ENCODE data around the gene MSMP.

Gene MSMP

DNA sequence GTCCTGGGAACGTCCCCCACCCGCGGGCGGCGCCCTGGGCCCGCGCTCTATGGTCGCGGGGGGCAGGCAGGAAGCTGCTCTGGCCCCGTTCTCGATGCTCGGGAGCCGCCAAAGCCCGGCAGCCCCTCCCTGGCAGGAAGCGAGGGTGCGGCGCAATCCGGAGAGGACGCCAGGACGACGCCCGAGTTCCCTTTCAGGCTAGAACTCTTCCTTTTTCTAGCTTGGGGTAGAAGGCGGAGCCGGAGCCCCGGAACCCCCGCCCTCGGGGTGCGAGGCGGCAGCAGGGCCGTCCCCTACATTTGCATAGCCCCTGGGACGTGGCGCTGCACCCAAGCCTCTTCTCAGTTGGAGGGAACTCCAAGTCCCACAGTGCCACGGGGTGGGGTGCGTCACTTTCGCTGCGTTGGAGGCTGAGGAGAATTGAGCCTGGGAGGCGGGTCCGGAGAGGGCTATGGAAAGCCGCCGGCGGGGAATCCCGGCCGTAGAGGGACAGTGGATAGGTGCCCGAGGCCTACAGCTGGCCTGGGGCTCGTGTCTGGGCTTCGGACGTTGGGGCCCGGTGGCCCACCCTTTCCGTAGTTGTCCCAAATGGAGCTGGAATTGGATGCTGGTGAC, 21.8 kb downstream of the MSMP start, which contains the start of the genes CREB3 and TLN1:
CREB3 (plus strand) TSS at position 482 of the 615 bp plus-strand sequence; CDS start at position 589, 107 bp downstream.
TLN1 (minus strand) TSS at position 11 of the 615 bp plus-strand sequence. CDS start 6,501 bp downstream, outside the sequence.
- Histone ChIP-seq H3K4me3 (ENCODE audit: low read length) (peak within 1 kb of the TSS; percentile 78), H3K27me3 (ENCODE audit: insufficient read depth, low read length) (no peaks in the 10 kb centered on the region), H3K36me3 (ENCODE audit: insufficient read depth, low read length) (peaks cover 21% of the 10 kb centered on the region), H3K9me3 (ENCODE audit: low read length) (no peaks in the 10 kb centered on the region), H3K4me1 (ENCODE audit: insufficient read depth, low read length) (peaks cover 50% of the 10 kb centered on the region), H2AFZ (ENCODE audit: low read depth, low read length) (peak within 1 kb of the TSS; percentile 34)

DNA sequence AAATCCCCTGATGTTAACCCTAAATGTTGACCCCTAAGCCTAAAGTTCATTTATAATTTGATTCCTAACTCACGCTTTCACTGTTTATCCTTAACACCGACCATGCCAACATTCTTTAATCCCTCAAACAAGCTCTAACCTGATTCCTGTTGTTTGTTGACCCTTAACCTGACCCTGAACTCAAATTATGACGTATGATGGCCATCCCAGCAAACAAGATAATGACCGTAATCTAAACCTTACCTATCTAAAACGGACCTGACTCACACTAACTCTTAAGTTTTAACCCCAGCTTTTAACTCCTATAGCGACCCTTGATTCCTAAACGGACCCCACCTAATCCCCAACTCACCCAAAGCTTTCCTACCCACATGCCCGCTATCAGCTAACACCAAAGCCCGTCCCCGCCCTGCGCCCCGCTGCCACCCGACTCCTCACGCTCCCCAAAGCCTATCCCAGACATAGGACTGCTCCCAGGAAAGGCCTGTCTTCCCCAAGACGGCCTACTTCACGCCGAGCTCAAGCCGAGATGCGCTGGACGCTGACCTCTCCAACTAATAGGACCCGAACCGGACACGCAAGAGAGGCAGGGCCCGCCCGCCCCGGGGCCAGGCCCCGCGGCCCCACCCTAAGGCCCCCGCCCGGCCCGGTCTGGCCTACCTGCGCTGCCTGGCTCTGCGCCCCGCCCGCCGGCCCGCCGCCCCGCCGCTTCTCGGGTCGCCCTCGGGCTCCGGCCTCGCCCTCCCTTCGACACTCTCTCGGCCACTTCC, 22.5 kb downstream of the MSMP start:
- Histone ChIP-seq H2AFZ (ENCODE audit: low read depth, low read length) (peak overlapping the region; percentile 34), H3K4me3 (ENCODE audit: low read length) (peak overlapping the region; percentile 78), H3K9me3 (ENCODE audit: low read length) (no peaks in the 10 kb centered on the region), H3K27me3 (ENCODE audit: insufficient read depth, low read length) (no peaks in the 10 kb centered on the region), H3K36me3 (ENCODE audit: insufficient read depth, low read length) (peaks cover 17% of the 10 kb centered on the region), H3K4me1 (ENCODE audit: insufficient read depth, low read length) (peaks cover 51% of the 10 kb centered on the region)

DNA sequence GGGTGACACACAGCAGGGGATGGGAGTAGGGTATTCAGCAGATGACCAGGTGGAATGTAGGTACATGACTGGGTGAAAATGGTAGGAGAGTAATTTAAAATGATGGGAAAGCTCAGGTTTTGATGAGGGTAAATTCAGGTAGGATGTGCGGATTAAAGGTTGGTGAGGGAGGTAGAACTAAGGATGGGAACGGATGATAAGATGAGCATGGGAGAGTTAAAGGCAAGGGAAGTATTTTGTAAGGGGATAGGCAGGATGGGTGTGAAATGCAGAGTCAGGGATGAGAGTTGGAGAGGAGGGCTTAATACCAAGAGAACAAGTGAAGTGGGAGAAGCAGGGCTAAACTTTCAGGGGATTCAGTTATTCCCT, 23.6 kb downstream of the MSMP start:
- Histone ChIP-seq H3K4me3 (ENCODE audit: low read length) (peak overlapping the region; percentile 78), H2AFZ (ENCODE audit: low read depth, low read length) (no peak overlapping the region), H3K4me1 (ENCODE audit: insufficient read depth, low read length) (peaks cover 51% of the 10 kb centered on the region), H3K27me3 (ENCODE audit: insufficient read depth, low read length) (no peaks in the 10 kb centered on the region), H3K36me3 (ENCODE audit: insufficient read depth, low read length) (peaks cover 12% of the 10 kb centered on the region), H3K9me3 (ENCODE audit: low read length) (no peaks in the 10 kb centered on the region)

DNA sequence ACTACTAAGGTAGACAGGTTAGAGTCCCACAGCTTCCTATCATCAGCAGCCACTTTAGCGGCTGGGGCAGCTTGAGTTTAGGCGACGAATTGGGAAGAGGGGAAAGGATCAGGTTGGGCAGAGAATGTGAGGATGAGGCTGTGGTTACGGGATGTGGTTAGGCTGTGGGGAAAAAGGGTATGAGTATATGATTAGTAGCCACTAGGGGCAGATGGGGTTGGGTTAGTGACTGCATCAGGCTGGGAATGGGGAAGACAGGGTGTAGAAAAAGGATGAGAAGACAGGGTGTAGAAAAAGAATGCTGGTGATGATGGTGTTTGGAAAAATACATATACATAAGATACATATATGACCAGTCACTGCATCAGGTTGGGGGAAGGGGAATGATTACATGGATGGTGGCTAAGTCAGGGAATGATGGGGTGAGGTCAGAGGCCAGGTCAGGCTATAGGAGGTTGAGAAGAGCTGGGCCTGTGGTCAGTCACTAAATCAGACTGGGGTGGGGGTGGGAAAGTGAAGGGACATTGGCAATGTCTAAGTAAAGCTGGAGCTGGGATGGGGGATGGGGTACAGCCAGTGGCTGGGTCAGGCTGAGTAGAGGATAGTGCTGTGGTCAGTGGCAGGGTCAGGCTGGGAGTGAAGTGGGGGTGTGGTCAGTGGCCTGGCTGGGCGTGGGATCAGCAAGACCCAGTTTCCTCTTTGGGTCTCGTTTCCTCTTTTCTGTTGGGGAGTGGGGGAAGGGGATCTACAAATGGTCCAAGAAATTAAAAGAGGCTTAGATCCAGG, 24.2 kb downstream of the MSMP start:
- Histone ChIP-seq H3K36me3 (ENCODE audit: insufficient read depth, low read length) (peaks cover 12% of the 10 kb centered on the region), H3K27me3 (ENCODE audit: insufficient read depth, low read length) (no peaks in the 10 kb centered on the region), H3K4me1 (ENCODE audit: insufficient read depth, low read length) (peaks cover 51% of the 10 kb centered on the region), H3K4me3 (ENCODE audit: low read length) (no peak overlapping the region), H2AFZ (ENCODE audit: low read depth, low read length) (no peak overlapping the region), H3K9me3 (ENCODE audit: low read length) (no peaks in the 10 kb centered on the region)

DNA sequence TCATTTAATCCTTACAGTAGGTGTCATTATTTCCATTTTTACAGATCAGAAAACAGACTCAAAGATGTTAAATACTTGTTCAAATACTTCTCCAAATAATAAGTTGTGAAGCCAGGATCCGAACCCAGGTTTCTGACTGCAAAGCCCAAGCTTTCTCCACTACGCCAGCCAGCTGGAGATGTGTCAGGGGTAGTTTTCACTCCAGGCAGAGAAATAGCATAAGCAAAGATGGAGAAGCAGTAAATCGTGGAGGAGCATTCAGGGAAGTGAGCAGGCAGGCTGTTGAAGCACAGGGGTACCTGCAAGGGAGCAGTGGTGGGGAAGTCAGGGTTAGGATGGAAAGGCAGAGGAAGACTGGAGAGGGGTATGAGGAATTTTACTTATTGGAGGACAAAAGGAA, 25.0 kb downstream of the MSMP start:
- Histone ChIP-seq H3K27me3 (ENCODE audit: insufficient read depth, low read length) (no peaks in the 10 kb centered on the region), H3K4me1 (ENCODE audit: insufficient read depth, low read length) (peaks cover 51% of the 10 kb centered on the region), H3K4me3 (ENCODE audit: low read length) (no peak overlapping the region), H2AFZ (ENCODE audit: low read depth, low read length) (no peak overlapping the region), H3K9me3 (ENCODE audit: low read length) (no peaks in the 10 kb centered on the region), H3K36me3 (ENCODE audit: insufficient read depth, low read length) (peaks cover 19% of the 10 kb centered on the region)

DNA sequence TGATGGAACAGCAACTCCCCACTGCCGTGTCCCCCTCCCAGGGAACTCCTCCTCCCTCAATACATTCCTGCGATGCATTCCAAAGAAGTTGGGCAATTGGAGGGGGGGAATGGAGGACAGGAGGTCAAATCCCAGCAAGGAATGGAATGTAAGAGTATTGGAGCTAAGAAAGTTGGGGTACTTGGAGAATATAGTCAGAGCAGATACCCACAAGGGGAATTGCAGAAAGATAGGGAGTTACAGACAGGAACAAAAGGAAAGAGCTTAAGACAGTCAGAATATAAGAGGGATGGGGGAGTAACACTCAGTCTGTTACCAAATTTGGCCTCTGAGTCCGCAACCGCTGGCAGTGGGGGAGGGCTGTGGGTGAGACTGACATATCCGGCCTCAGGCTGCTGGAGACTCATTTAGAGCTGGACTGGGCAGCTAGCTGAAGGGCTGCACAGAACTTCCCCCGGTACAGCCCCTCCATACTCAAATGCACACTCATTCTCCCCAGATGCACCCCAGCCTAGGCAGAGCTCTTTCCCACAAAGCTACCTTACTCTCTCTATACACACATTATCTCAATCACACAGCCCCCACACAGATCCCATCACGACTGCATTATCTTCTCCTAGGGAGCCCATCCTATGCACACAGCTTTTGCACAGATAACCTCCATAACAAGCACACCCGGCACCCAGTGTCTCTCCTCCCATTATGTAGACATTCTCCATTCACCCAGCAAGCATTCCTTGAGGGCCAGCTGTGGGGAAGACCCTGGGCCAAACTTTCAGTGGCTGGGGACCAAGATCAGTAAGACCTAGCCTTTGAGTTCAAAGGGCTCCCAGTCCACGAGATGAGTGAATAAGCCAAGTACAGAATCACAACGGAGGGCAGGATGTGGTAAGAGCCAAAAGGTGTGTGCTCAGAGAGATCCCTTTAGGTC, 25.8 kb downstream of the MSMP start:
- peaks cover 27% of the 10 kb centered on the region for H3K36me3 ChIP-seq (ENCODE audit: insufficient read depth, low read length)
- no peak overlapping the region for H2AFZ ChIP-seq (ENCODE audit: low read depth, low read length)

DNA sequence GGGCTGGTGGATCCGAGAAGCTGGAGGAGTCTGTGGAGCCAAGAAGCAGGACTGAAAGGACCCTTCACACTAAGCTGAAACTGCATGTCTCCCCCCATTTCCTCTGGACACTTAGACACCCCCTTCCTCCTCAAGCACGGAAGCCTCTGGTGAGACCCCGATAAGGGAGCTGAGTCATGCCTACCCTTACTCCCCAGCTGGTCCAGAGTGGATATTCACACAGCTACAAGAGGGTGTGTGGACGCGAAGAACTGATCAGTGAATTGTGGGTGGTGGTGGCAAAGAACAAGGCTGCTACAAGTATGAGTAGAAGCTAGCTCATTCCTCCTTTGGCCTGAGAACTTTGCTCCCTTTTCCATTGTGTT, 26.4 kb downstream of the MSMP start:
- peaks cover 42% of the 10 kb centered on the region for H3K4me1 ChIP-seq (ENCODE audit: insufficient read depth, low read length)
- H3K9me3 ChIP-seq (ENCODE audit: low read length), result no peaks in the 10 kb centered on the region
- H3K27me3 ChIP-seq (ENCODE audit: insufficient read depth, low read length), result no peaks in the 10 kb centered on the region
- peaks cover 29% of the 10 kb centered on the region for H3K36me3 ChIP-seq (ENCODE audit: insufficient read depth, low read length)
- no peak overlapping the region for H3K4me3 ChIP-seq (ENCODE audit: low read length)
- H2AFZ ChIP-seq (ENCODE audit: low read depth, low read length), result no peak overlapping the region

More for the DNA sequence above, 25.8 kb downstream of the MSMP start:
- Histone ChIP-seq H3K9me3 (ENCODE audit: low read length) (no peaks in the 10 kb centered on the region), H3K27me3 (ENCODE audit: insufficient read depth, low read length) (no peaks in the 10 kb centered on the region), H3K4me3 (ENCODE audit: low read length) (peak overlapping the region; percentile 4), H3K4me1 (ENCODE audit: insufficient read depth, low read length) (peaks cover 47% of the 10 kb centered on the region)

DNA sequence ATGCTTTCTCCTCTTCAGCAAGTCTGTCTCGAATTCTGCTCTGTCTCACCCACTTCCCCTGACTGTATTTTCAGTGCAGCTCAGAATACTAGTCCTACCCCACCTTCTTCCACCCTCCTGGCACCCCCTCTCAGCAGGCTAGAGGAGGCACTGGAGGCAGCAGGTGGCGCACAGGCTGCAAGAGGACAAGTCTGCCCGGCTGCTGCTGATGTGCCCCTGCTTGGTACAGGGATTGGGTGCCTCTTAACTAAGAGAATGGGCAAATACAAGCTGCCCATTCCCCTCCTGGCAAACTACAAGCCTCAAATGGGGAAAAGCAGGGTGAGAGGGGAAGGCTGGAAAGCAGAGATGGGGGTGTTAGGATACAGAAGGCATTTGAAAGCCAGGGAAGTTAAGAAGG, 27.1 kb downstream of the MSMP start:
- Histone ChIP-seq H3K36me3 (ENCODE audit: insufficient read depth, low read length) (peaks cover 37% of the 10 kb centered on the region), H3K27me3 (ENCODE audit: insufficient read depth, low read length) (no peaks in the 10 kb centered on the region), H3K4me3 (ENCODE audit: low read length) (no peak overlapping the region), H3K9me3 (ENCODE audit: low read length) (no peaks in the 10 kb centered on the region), H3K4me1 (ENCODE audit: insufficient read depth, low read length) (peaks cover 42% of the 10 kb centered on the region), H2AFZ (ENCODE audit: low read depth, low read length) (no peak overlapping the region)

DNA sequence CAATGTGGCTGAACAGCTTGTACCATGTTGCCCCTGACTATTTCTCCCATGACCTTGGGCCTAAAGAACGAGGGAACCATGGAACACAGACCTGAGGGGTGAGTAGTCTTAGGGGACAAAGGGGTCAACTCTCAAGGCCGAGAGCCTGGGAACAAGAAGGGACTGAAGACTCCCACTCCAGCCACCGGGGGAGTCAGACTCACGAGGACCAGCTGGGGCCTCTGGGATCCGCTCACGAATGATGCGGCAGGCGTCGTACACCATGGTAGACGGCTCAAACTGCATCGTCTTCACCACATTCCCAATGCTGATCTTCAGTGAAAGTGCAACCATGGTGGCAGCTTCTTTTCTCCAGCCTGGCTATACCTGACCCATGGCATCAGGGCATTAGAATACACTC, 28.7 kb downstream of the MSMP start:
- Histone ChIP-seq H3K36me3 (ENCODE audit: insufficient read depth, low read length) (peaks cover 51% of the 10 kb centered on the region), H3K4me1 (ENCODE audit: insufficient read depth, low read length) (peaks cover 31% of the 10 kb centered on the region)

DNA sequence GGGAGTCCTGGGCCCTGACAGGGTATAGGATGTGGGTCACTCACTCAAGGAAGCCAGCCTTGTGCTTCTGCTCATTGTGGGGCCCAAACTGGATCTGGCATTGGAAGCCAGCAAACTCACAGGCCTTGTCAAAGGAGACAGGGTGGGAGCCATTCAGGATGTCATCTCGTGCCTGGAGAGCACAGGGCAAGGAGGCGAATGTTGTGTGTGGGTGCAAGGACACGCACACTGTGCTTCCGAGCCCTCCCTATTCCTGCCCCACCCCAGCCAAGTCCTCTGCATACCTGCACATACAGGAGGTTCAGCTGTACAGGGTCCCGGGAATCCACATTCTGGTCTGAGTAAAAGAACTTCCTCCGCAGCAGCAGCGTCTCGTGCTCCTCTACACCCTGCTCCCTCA, 30.2 kb downstream of the MSMP start:
- Histone ChIP-seq H3K4me3 (ENCODE audit: low read length) (no peak overlapping the region), H3K36me3 (ENCODE audit: insufficient read depth, low read length) (peaks cover 65% of the 10 kb centered on the region)

More for the DNA sequence above, 28.7 kb downstream of the MSMP start:
- Histone ChIP-seq H3K27me3 (ENCODE audit: insufficient read depth, low read length) (no peaks in the 10 kb centered on the region), H3K4me3 (ENCODE audit: low read length) (no peak overlapping the region), H3K9me3 (ENCODE audit: low read length) (no peaks in the 10 kb centered on the region), H2AFZ (ENCODE audit: low read depth, low read length) (no peak overlapping the region)

DNA sequence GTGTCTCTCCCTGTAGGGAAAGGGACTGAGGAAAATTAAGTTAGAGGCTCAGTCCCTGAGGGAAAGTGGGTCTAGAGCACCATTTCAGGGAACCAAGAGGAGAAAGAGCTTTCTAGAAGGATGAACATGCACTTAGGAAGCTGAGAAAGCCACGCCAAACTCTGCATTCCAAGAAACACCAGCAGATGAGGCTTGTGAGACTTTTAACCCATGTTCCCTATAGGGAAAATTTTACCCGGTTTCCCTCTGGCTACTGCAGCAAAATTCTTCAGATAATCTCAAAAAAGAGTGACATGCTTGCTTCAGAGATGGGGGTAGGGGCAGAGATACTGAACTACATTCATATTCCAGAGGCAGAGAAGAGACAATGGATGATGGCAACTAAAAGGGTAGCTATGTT, 30.6 kb downstream of the MSMP start:
- H3K9me3 ChIP-seq (ENCODE audit: low read length), result no peaks in the 10 kb centered on the region
- no peaks in the 10 kb centered on the region for H3K27me3 ChIP-seq (ENCODE audit: insufficient read depth, low read length)
- peaks cover 12% of the 10 kb centered on the region for H3K4me1 ChIP-seq (ENCODE audit: insufficient read depth, low read length)
- H3K36me3 ChIP-seq (ENCODE audit: insufficient read depth, low read length), result peaks cover 70% of the 10 kb centered on the region
- no peak overlapping the region for H2AFZ ChIP-seq (ENCODE audit: low read depth, low read length)
- H3K4me3 ChIP-seq (ENCODE audit: low read length), result no peak overlapping the region

More for the DNA sequence above, 30.2 kb downstream of the MSMP start:
- H2AFZ ChIP-seq (ENCODE audit: low read depth, low read length), result no peak overlapping the region
- no peaks in the 10 kb centered on the region for H3K27me3 ChIP-seq (ENCODE audit: insufficient read depth, low read length)
- peaks cover 17% of the 10 kb centered on the region for H3K4me1 ChIP-seq (ENCODE audit: insufficient read depth, low read length)
- H3K9me3 ChIP-seq (ENCODE audit: low read length), result no peaks in the 10 kb centered on the region

DNA sequence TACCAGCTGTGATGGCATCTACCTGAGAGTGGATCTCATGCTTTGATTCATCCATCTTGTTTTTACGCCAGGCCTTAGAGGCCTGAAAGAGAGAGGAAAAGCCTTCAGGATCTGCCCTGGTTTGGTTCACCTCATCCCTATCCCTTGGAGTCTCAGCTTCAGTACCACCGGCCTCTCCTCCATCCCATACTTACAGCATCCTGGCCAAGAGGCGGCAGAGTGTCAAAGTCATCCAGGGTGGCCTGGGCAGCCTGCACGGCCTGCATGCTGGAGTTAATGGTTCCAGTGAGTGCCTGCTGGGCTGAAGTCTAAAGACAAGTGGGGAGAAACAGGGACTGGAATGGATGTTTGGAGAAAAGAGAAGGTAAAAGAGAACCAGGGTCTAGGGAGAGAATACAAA, 34.5 kb downstream of the MSMP start:
- H2AFZ ChIP-seq (ENCODE audit: low read depth, low read length), result no peak overlapping the region
- no peaks in the 10 kb centered on the region for H3K4me1 ChIP-seq (ENCODE audit: insufficient read depth, low read length)
- H3K4me3 ChIP-seq (ENCODE audit: low read length), result no peak overlapping the region
- peaks cover 91% of the 10 kb centered on the region for H3K36me3 ChIP-seq (ENCODE audit: insufficient read depth, low read length)
- no peaks in the 10 kb centered on the region for H3K27me3 ChIP-seq (ENCODE audit: insufficient read depth, low read length)
- H3K9me3 ChIP-seq (ENCODE audit: low read length), result no peaks in the 10 kb centered on the region
